Kidney (tissue), 14 donors: ENCODE results near the gene OGA. TPM values are rescaled to one million over a fixed set of nuclear protein-coding genes. Genes with fewer than 3 reads are reported as not detected.

Experiments
- DNase-seq, 5 donors: peaks; one replicate each; pipeline ENCODE4 v3.0.0-alpha.2; 2013 to 2020
- FAIRE-seq: peaks from 2 replicates; lab custom pipeline; 2012; peaks lifted over from hg19 to GRCh38; lab: Jason Lieb, UNC
- H3K27ac ChIP-seq, 2 donors: one replicate each; pipeline ENCODE4 v1.7.0; 2013; ENCODE audit warnings: low read depth in 2 of 2, low read length in 2 of 2, inconsistent platforms in 1 of 2
- H3K27me3 ChIP-seq: one replicate; pipeline ENCODE4 v1.7.1; 2013; ENCODE audit warnings: low read length, inconsistent platforms; ENCODE audit not compliant: control insufficient read depth, insufficient read depth
- H3K36me3 ChIP-seq, 3 donors: one replicate each; pipeline versions ENCODE4 v1.7.0 to v1.7.1; 2013; ENCODE audit warnings: low read length in 3 of 3, control low read depth in 1 of 3, inconsistent platforms in 1 of 3; ENCODE audit not compliant: insufficient read depth in 3 of 3, control insufficient read depth in 2 of 3
- H3K4me1 ChIP-seq, 3 donors: one replicate each; pipeline versions ENCODE4 v1.7.0 to v1.7.1; 2013; ENCODE audit warnings: low read length in 3 of 3, inconsistent platforms in 1 of 3, low read depth in 1 of 3; ENCODE audit not compliant: control insufficient read depth in 2 of 3, insufficient read depth in 2 of 3
- H3K4me3 ChIP-seq, 3 donors: one replicate each; pipeline versions ENCODE4 v1.7.0 to v1.8.1; 2013; ENCODE audit warnings: low read length in 3 of 3, control low read depth in 1 of 3, inconsistent platforms in 1 of 3
- H3K9ac ChIP-seq, 3 donors: one replicate each; pipeline versions ENCODE4 v1.7.0 to v1.7.1; 2013; ENCODE audit warnings: low read length in 3 of 3, control low read depth in 1 of 3, inconsistent platforms in 1 of 3
- H3K9me3 ChIP-seq, 3 donors: one replicate each; pipeline versions ENCODE4 v1.7.0 to v1.7.1; 2013; ENCODE audit warnings: low read length in 3 of 3, control low read depth in 1 of 3, inconsistent platforms in 1 of 3; ENCODE audit not compliant: control insufficient read depth in 2 of 3, insufficient read depth in 1 of 3
- CTCF ChIP-seq: IDR thresholded peaks from 3 replicates; pipeline ENCODE4 v1.5.1; 2012; ENCODE audit warnings: mild to moderate bottlenecking, moderate library complexity, borderline replicate concordance; ENCODE audit not compliant: insufficient read depth; ENCODE audit errors: extremely low read depth
- intact Hi-C: fragments of 100-400 bp; cut with DNase I; formaldehyde crosslinking; loops from one replicate; pipeline ENCODE4 v1.11.1; 2022
- polyA plus RNA-seq: library from polyadenylated mRNA; stranded (reverse); fragments of 350-450 nt; fragmentation: Illumina TruSeq; extraction: RNeasy Lipid Tissue Mini Kit (QIAGEN cat#74804); gene quantifications from one replicate; pipeline ENCODE4 v1.2.3, GENCODE V29; 2014; ENCODE audit warnings: low read depth, low replicate concordance; ENCODE audit not compliant: insufficient read depth
- total RNA-seq: library from RNA; stranded (reverse); fragmentation: NEBNext Ultra II Directional; extraction: Animal tissue kit (Norgen Biotek cat#: 25700); gene quantifications from one replicate; pipeline ENCODE4 v1.2.1, GENCODE V29; 2021
- donor health status: control.
- donor health status: control.
- donor health status: control.
- donor health status: control.
- donor health status: control.
- donor health status: DM: yes; HTN: yes; CAD: no.
- donor health status: Normal renal cell carcinoma (clear cell type).

OGA gene
- total and polyA plus RNA-seq, 2 donors from 2014 or later = 33.4 to 146 TPM

GRCh38 chr10:101845893-101846292 is 27.6 kb upstream of the OGA start:
- H3K36me3 ChIP-seq = peaks cover 0 to 3% (median 0%) of the 10 kb centered on the region in 3 donors
- H3K4me3 ChIP-seq = no peak overlapping the region
- no peak overlapping the region for H3K27ac ChIP-seq
- intact Hi-C loops = no loop called here
- TF ChIP-seq CTCF = no peak
- no peak overlapping the region for H3K9ac ChIP-seq
- H3K9me3 ChIP-seq = no peaks in the 10 kb centered on the region
- H3K4me1 ChIP-seq = peaks cover 0 to 5% (median 2%) of the 10 kb centered on the region in 3 donors
- H3K27me3 ChIP-seq = no peaks in the 10 kb centered on the region
- FAIRE-seq = no peak
- DNase-seq = no peak

GRCh38 chr10:101843032-101844021 is 25.1 kb upstream of the OGA start, which contains the start of gene KCNIP2:
KCNIP2 (minus strand) TSS chr10:101843800; CDS start chr10:101843568, 232 bp downstream.
- Histone ChIP-seq H3K9ac (no peak within 1 kb of the TSS), H3K36me3 (no peaks in the 10 kb centered on the region), H3K4me3 (no peak within 1 kb of the TSS), H3K27me3 (no peaks in the 10 kb centered on the region), H3K27ac (no peak within 1 kb of the TSS), H3K9me3 (no peaks in the 10 kb centered on the region), H3K4me1 (peaks cover 0 to 10% (median 7%) of the 10 kb centered on the region in 3 donors)
- intact Hi-C loops = no loop called here
- no peak for FAIRE-seq
- TF ChIP-seq CTCF = peak; percentile 23
- DNase-seq = peak in 4 of 5 donors; percentile 48 to 65 (median 62)

GRCh38 chr10:101841826-101842225 is 23.6 kb upstream of the OGA start:
- TF ChIP-seq CTCF = no peak
- H3K9me3 ChIP-seq = no peaks in the 10 kb centered on the region
- H3K27ac ChIP-seq = no peak overlapping the region
- H3K27me3 ChIP-seq = no peaks in the 10 kb centered on the region
- DNase-seq (peak in 1 of 5 donors; percentile 30), FAIRE-seq (no peak)
- H3K4me3 ChIP-seq = no peak overlapping the region
- intact Hi-C loops = no loop called here
- no peak overlapping the region for H3K9ac ChIP-seq
- peaks cover 0 to 10% (median 7%) of the 10 kb centered on the region in 3 donors for H3K4me1 ChIP-seq
- H3K36me3 ChIP-seq = no peaks in the 10 kb centered on the region
